GM19023 (cell line): ENCODE results near the gene GTF2A1.
"Not testable (repeated sequence)": the region's sequence is repeated elsewhere in the genome, so short reads cannot be mapped to it uniquely, and the experiment has no call there.

Experiments
- ATAC-seq: cut with Tn5 transposase; IDR thresholded peaks from one replicate; pipeline ENCODE4 v1.9.1; 2021; ENCODE audit warnings: mild to moderate bottlenecking, moderate library complexity; ENCODE audit not compliant: unreplicated experiment

Gene GTF2A1

GRCh38 chr14:81220830-81221578, at the start of gene GTF2A1:
Gene GTF2A1 (minus strand): TSS chr14:81220959. CDS start chr14:81220518, 441 bp downstream.
- ATAC-seq = peak; percentile 75

- ATAC-seq = no peak
Measured at GRCh38 chr14:81269979-81270375, 49.2 kb upstream of the GTF2A1 start.

- ATAC-seq = peak; percentile 63
Measured at GRCh38 chr14:81269100-81269978, 48.6 kb upstream of the GTF2A1 start.

GRCh38 chr14:81268016-81268416, 47.3 kb upstream of the GTF2A1 start:
- ATAC-seq = no peak

- no peak for ATAC-seq
Measured at GRCh38 chr14:81265636-81266169, 44.9 kb upstream of the GTF2A1 start.

- no peak for ATAC-seq
Measured at GRCh38 chr14:81264671-81265070, 43.9 kb upstream of the GTF2A1 start.

- no peak for ATAC-seq
Measured at GRCh38 chr14:81263777-81264410, 43.1 kb upstream of the GTF2A1 start.

GRCh38 chr14:81261176-81261575, 40.4 kb upstream of the GTF2A1 start:
- no peak for ATAC-seq

- ATAC-seq = no peak
Measured at GRCh38 chr14:81260732-81261131, 40.0 kb upstream of the GTF2A1 start.

- no peak for ATAC-seq
Measured at GRCh38 chr14:81256289-81256960, 35.7 kb upstream of the GTF2A1 start.

- ATAC-seq = no peak
Measured at GRCh38 chr14:81252278-81252677, 31.5 kb upstream of the GTF2A1 start.

GRCh38 chr14:81247271-81247766, 26.6 kb upstream of the GTF2A1 start:
- ATAC-seq = no peak

- ATAC-seq = no peak
Measured at GRCh38 chr14:81246461-81247270, 25.9 kb upstream of the GTF2A1 start.

GRCh38 chr14:81245771-81246170, 25.0 kb upstream of the GTF2A1 start:
- no peak for ATAC-seq

- not testable (repeated sequence) for ATAC-seq
Measured at GRCh38 chr14:81244431-81244830, 23.7 kb upstream of the GTF2A1 start.

GRCh38 chr14:81243499-81243898, 22.7 kb upstream of the GTF2A1 start:
- no peak for ATAC-seq

GRCh38 chr14:81236849-81237248, 16.1 kb upstream of the GTF2A1 start:
- ATAC-seq = not testable (repeated sequence)

GRCh38 chr14:81236138-81236537, 15.4 kb upstream of the GTF2A1 start:
- no peak for ATAC-seq

- peak; percentile 48 for ATAC-seq
Measured at GRCh38 chr14:81235096-81235495, 14.3 kb upstream of the GTF2A1 start.

- ATAC-seq = no peak
Measured at GRCh38 chr14:81234278-81234677, 13.5 kb upstream of the GTF2A1 start.
